GM19438 (cell line): Measurements from ENCODE around the gene SLC7A5.
A peak's percentile ranks its signal among the peaks of the same experiment; 100 is the strongest.
"Not testable (repeated sequence)": the region's sequence is repeated elsewhere in the genome, so short reads cannot be mapped to it uniquely, and the experiment has no call there.

ENCODE experiments used
- ATAC-seq: cut with Tn5 transposase; IDR thresholded peaks from one replicate; pipeline ENCODE4 v1.9.1; 2021; ENCODE audit warnings: low read depth; ENCODE audit not compliant: unreplicated experiment

SLC7A5 gene

DNA sequence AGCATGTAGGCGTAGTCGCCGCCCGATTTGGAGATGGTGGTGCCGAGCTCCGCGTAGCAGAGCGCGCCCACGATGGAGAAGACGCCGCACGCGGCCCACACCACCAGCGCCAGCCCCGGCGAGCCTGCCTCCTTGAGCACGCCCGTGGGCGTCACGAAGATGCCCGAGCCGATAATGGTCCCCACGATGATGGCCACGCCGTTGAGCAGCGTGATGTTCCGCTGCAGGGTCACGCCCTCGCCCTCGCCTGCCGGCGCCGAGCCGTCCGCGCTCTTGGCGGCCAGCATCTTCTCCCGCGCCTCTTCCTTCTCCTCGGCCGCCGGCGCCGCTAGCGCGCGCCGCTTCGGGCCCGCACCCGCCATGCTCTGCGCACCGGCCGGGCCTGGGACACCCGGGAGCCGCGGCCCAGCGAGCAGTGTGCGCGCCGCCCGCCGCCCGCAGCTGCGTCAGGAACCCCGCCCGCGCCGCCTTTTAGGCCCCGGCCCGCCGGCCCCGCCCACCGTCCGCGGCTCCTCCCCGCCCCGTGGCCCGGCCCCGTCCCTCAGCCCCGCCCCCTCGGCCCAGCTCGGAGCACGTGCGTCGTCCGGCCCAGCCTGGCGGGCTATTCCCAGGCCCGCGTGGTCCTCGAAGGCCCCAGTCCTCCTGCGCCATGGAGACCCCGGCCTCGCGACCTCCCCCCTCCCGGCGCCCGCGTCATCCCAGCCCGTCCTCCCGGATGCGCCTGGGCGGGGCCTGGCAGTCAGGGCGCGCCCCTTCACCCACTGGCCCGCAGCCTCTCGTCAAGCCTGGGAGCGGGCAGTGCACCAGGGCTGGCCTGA, at the start of gene SLC7A5:
TSS of gene SLC7A5 (minus strand) at position 447 of the 818 bp plus-strand sequence. CDS start at position 362, 85 bp downstream.
- peak; percentile 54 for ATAC-seq

DNA sequence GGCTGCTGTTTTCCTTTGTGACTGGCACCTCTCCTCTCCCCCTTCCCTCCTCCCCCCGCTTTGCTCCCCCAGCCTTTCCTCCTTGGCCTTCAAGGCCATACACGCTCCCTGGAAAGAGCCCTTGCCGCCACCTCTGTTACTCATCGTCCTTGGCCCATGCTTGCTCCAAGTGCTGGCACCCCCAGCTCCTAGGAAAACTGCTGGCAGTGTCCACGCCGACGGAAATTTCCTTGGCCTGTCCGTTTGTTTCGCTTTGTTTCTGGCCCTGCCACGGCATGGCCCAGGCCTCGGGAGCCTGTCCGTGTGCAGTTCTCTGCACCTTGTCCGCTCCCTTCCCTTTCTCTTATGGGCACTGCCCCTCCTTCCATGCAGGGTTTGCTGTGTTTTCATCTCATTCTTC, 49.0 kb upstream of the SLC7A5 start:
- no peak for ATAC-seq

DNA sequence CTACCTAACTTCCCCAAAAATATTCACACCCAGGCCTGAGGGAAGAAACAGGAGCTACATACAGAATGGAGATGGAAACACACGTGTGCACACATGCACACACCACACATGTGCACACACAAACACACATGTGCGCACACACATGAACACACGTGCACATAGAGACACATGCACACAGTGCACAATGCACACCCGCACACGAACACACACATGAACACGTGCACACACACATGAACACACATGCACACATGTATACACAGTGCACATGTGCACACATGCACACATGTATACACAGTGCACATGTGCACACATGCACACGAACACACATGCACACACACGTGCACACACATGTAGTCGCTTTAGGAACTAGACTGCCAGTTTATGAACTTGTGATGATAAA, 48.2 kb upstream of the SLC7A5 start:
- no peak for ATAC-seq

DNA sequence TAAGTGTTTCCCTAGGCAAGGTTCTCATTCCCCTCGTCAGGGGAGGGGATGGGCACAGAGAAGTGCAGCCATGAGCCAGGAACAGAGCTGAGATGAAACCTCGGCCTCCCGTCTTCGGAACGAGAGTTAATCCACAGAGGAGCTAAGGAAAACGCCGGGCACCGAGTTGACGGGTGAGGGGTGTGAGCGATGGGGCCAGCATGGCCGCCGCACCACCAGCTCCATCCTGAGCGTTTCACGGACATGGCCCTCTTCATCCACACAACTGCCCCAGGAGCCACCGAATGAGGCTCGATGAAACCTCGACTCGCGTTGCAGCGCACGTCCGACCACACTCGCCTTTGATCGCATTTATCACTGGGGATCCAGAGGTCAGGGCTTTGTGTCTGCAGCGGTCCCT, 45.5 kb upstream of the SLC7A5 start:
- ATAC-seq: no peak

DNA sequence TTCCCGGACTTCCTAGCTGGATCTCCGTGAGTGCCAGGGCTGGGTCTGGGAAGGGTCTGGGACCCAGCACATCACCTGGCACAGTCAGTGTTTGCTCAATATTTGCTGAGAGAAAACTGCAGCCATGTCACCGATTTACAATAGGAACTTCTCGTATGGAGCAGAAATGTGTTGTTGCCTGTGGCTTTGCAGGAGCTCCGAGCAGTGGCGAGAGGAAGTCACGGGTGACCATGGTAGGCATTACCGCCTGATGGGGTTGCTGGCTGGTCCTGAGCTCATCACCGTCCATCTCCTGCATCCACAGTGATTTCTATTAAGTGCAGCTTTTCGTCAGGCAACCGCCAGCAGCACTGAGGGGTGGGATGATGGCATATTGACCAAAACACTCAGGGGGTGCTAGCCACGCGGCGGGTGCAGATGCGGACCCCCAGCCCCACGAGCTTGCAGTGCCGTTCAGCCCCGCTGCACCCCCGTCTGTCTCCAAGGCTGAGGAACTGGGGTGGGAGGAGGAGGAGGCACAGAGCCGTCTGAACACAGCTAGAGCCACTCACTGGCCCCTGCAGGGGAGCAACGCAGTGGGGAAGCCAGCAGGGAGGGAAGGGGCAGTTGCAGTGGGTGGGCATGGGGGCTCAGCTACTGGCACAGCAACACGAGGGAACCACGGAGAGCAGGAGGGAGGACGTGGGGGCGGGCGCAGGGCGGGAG, 44.9 kb upstream of the SLC7A5 start:
- not testable (repeated sequence) for ATAC-seq

DNA sequence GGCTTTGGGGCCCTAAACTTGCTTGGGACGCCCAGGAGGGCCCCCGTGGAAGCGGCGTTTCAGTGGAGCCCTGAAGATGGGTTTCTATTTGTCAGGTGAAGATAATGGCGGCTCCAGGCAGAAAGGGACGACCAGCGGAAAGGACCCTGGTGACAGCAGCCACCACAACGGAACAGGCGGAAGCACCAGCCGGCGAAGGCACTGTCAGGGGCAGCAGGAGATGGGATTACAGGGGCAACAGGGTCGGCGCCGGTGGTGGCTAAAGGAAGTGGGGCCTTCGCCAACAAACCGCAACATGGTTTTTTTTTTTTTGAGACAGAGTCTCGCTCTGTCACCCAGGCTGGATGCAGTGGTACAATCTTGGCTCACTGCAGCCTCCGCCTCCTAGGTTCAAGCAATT, 43.4 kb upstream of the SLC7A5 start:
- not testable (repeated sequence) for ATAC-seq

DNA sequence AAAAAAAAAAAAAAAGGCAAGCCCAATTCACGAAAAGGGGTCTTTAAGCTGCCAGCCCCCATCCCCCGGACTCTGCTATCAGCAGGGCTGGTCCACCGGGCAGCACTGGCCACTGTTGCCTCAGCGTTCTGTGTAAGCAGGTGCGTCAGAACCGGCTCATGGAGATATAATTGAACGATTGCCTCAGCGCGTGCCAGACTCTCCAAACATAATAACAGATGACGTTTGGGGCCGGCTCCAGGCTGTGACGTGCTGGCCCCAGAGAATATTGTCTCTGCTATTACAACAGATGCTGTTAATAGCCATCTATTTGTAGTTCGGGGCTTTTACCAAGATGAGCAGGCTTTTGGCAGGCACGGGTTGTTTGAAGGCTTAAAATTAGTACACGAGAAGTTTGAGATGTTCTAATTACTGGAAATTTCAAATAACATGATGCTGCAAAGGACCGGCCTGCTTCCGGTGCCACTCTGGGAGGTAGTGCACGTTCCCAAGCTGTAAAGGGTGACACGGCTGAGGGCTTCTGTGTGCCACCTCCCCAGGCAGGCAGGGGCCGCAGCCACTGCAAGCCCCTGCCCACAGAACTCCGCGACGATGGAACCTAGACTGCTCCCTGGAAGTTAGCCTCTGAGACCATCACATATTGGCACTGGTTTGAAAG, 41.9 kb upstream of the SLC7A5 start:
- ATAC-seq: not testable (repeated sequence)

DNA sequence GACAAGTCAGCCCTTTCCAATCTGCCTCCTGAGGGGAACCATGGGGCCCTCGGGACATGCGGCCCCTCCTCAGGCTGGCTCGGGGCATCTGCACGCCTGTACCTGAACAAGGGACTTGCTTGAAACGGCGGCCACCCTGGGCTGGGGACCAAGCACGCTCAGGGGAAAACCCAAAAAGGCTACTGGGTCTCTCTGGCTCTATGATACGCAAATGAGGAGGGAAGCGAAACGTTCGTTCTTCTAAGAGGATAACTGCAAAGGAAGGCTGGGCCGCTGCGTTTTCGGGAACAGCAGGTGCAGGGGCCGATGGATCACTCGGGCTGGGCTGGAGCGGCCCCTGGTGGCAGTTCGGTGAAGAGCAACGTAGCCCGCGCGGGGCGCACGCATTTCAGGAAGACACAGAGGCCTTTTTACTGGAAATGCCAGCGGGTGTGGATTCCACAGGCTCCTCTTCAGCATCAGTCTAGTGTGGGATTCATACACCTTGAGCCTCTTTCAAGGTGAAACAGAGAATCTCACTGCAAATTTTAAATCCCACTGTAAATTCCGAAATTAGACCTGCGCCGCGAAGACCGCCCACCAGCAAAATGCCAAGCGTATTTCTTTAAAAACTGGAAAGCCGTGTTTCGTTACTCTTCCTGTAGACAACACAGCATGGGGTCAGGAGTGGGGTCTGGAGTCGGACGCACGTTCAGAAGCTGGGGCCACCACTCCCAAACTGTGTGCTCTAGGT, 40.1 kb upstream of the SLC7A5 start:
- peak; percentile 89 for ATAC-seq

DNA sequence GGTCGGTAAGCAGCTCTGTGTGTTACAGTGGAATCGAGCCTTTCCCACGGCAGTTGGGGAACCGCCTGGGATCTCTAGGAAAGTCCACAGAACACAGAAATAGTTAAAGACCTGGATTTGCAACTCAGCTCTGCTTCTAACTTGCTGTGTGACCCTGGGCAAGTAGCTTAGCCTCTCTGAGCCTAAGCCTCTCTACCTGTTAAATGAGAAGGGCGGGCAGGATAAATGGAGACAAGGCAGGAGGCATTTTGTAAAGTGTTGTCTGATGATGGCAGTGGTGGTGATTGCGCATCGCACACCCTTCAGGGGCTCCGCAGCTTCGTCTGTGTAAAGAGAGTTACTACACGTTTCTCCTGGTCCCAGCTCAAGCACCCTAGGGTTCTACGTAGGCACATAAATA, 38.8 kb upstream of the SLC7A5 start:
- not testable (repeated sequence) for ATAC-seq

DNA sequence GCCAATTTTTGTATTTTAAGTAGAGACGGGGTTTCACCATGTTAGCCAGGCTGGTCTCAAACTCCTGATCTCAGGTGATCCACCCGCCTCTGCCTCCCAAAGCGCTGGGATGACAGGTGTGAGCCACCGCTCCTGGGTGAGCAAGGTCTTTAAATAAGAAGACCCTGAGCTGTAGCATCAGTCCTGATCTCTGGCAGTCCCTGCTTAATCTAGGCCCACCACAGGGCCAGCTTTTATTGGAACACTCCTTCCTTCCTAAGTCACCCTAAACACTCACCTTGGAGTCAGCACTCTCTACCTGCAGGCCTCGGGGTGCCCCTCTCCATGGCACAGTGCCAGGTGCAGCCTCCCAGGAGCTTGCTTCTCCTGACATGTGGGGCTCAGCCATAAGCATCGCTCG, 36.2 kb upstream of the SLC7A5 start:
- ATAC-seq: not testable (repeated sequence)

DNA sequence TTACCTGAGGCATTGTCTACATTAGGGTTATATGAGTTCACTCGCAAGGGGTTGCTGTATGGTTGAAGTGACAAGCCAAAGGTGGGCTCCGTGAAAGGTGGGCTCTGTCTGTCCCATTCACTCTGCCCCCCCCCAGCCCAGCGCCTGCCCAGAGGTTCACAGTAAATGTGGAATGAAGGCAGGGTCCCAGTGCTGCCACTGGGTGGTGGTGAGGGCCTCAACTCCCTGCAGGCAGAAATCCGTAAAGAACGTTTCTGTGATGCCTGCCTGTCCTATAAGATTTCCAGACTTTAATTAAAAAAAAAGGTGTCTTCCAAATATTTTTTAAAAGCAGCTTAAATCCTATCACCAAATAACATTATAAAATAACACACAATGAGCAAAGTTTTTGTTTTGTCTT, 35.7 kb upstream of the SLC7A5 start:
- not testable (repeated sequence) for ATAC-seq

DNA sequence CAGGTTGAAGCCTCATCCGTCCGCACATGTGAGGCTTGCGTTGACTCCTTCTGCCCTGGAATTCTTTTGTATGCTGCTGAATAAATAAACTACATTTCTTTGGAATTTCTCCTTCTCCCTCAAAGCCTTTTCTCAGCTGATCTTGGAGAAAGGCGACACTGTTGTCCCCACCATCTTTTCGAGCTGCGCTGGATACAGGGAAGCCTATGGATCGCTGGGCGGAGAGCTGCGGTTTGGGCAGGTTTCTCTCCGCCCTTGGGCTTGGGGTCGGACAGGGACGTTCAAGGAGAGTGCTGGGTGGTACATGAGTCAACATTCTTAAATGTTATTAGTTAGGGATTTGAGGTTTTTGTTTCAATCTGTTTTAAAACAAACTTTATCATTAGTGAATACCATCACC, 31.2 kb upstream of the SLC7A5 start:
- ATAC-seq: not testable (repeated sequence)

DNA sequence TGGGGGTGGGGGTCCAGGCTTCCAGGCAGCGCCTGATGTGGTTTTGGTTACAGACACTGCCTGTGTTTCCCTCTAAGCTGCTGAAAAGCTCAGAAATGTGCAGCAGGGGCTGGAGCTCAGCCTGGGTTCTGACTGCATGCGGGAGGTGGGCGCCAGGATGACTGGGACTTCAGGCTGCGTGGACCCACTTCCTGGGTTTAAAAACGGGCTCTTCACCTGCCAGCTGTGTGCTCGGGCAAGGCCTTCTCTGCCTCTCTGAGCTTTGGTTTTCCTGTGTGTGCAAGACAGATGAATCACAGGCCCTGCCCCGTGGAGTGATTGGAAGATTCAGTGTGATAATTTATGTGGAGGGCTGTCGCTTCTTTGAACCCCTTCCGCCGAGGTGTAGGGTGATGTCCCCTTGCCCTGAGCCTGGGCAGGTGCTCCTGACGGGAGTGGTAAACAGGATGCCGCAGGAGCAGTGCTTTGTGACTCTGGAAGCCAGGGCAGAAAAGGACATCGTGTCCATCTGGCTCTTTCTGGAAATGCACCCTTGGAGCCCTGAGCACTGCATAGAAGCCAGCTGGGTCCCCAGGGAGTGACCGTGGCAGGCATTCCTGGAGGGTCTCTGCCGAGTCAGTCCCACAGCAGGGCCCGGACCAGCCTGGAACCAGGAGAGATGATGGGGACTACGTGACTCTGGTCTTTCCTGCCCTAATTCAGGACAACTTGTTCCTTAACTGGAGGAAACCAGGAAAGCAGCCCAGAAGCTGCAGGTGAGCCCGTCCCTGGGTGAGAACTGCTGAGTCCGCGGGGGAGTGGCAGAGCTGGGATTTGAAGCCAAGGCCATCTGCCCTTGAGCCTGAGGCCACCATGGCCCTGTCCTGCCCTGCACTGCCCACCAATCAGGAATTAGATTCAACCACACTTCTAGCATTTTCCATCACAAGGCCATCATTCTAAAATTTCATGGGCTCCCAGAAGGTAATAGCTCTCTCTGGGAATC, 28.5 kb upstream of the SLC7A5 start:
- ATAC-seq: no peak

DNA sequence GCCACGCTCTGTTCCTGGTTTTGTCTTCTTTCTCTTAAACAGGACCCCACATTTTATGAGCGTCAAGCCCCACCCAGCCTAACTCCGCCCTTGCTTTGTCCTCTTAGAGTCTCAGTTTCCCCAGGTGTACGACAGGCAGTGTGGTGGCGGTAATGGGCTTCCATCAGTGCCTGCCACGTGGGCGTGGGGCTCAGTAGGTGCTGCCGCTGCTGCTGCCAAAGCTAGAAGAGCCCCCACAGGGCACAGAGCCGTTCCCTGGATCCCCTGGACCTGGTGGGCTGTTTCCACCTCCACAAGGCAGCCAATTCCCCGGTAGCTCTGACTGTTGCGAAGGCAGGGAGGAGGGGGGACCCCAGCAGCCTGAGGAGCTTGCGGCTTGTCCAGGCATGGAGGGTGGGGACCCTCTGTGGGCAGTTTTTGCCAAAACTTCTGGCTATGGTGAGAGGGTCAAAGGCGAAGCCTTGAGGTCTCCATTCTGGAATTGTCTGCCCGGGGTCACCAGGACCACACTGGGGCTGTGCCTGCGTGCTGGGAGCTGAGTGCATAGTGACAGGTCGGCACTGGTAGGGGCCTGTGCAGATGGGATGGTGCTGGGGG, 27.7 kb upstream of the SLC7A5 start:
- not testable (repeated sequence) for ATAC-seq

DNA sequence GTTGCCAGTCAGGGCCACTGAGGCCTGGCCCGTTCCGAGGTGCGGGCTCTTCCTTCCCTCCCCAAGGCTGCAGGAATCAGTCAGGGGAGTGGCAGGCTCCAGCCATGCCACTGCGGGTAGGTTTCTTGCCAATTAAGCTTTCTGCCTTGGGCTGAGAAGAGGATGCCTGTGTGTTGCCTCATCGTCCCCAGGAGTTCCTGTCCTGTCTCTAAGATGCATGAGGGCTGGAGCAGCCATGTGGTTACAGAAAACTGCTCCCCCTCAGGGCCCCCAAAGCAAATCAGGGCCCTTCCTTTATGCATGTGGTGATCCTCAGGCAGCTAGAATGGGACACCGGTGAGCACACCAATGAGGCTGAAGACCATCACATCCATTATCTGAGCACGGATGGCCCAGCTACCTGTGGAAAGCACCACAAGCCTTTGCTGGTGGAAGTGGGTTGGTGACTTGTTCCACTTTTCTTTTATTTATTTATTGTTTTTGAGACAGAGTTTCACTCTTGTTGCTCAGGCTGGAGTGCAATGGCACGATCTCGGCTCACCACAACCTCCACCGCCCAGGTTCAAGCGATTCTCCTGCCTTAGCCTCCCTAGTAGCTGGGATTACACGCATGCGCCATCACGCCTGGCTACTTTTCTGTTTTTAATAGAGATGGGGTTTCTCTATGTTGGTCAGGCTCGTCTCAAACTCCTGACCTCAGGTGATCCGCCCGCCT, 27.0 kb upstream of the SLC7A5 start:
- ATAC-seq: not testable (repeated sequence)

DNA sequence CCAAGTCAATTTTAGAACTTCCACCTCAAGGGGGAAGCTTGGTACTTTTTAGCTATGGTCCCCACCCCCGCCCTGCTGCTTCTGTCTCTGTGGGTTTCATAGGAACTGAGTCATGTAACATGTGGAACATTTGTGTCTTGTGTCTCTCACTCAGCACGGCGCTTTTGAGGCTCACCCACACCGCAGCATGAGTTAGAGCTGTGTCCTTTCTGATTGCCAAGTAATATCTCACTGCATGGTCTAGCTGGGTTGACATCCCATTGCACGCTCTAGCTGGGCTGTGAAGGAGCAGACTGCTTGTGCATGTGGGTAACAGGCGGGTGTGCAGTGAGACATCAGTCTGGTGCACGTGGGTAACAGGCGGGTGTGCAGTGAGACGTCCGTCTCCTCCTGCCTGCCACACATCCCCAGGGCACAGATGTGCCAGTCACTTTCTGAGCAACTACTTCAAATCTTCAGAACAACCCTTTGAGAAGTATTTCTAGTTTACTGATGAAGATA, 26.4 kb upstream of the SLC7A5 start:
- no peak for ATAC-seq

DNA sequence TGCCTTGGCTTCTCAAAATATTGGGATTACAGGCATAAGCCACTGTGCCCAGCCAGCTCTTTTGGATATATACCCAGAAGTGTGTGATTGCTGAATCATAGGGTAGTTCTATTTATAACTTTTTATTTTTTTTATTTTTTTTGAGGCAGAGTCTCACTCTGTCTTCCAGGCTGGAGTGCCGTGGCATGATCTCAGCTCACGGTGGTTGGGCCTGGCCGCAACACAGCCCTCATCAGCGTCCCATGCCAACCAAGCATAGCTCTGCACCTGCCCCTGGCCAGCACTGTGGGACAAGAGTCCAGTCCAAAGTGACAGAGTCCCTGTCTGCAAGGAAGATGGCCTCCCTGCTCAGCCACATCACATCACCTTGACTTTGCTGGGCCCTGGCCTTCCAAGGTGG, 24.7 kb upstream of the SLC7A5 start:
- ATAC-seq: not testable (repeated sequence)

DNA sequence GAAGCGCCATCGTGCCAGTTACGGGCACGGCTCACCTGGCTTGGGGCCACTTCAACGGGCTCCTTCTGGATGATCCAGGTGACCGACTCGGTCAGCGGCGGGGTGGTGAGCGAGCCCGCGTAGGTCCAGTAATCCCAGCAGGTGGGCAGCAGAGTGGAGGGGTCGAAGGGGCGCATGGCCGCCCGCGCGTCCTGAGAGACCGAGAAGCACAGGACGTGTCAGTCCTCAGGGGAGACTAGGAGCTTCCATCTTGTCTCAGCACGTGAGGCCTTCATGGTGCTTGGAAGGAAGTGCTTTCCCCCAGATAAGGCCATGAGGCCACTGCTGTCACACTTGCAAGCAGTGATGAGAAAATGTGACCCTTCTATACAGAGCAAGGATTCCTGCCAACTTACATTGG, 22.5 kb upstream of the SLC7A5 start:
- no peak for ATAC-seq
